GM21390 (cell line): ENCODE data around the gene PSMB7.

ENCODE experiments used
- ATAC-seq: cut with Tn5 transposase; IDR thresholded peaks from one replicate; pipeline ENCODE4 v1.9.1; 2021; ENCODE audit not compliant: unreplicated experiment

PSMB7 gene

GRCh38 chr9:124304285-124304684, 111.0 kb downstream of the PSMB7 start:
- no peak for ATAC-seq

- no peak for ATAC-seq
These were observed 111.5 kb downstream of the PSMB7 start for GRCh38 chr9:124303762-124304161.
